IMR-90 (cell line): ENCODE measurements around the gene FUS. TPM values are rescaled to one million over a fixed set of nuclear protein-coding genes. Genes with fewer than 3 reads are reported as not detected.

Experiments used
- ATAC-seq: fragments of 200-7000 bp; cut with Tn5 transposase; 2 replicates; pipeline ENCODE4 v1.9.1; 2020; ENCODE audit warnings: low read depth, mild to moderate bottlenecking, moderate library complexity
- BruUV-seq: library from RNA; stranded (reverse); fragments of 400-500 nt; replicated peaks from 2 replicates; lab custom pipeline; 2021; lab: Mats Ljungman, UMichigan
- CTCF ChIA-PET: fragments of 300-600 bp; formaldehyde crosslinking; extraction: SDS; loops from one replicate; lab custom pipeline; 2021; ENCODE audit warnings: antibody characterized with exemption; lab: Yijun Ruan, JAX
- POLR2A ChIA-PET: fragments of 300-600 bp; sonication (Branson Sonifier 250); formaldehyde crosslinking; loops from one replicate; lab custom pipeline; 2022; ENCODE audit warnings: antibody characterized with exemption; ENCODE audit not compliant: unreplicated experiment; lab: Charles Lee
- DNase-seq: peaks from one replicate; pipeline ENCODE4 v3.0.0; 2013
- H2AFZ ChIP-seq: replicated peaks from 2 replicates; pipeline ENCODE3; 2013; ENCODE audit warnings: low read length, mild to moderate bottlenecking; ENCODE audit not compliant: poor library complexity
- H2AK5ac ChIP-seq: 2 replicates; pipeline ENCODE4 v1.6.1; 2013; ENCODE audit warnings: low read depth, low read length, inconsistent platforms
- H2AK9ac ChIP-seq: replicated peaks from 2 replicates; pipeline ENCODE3; 2013; ENCODE audit warnings: mild to moderate bottlenecking, low read depth, low read length, moderate library complexity; ENCODE audit not compliant: poor library complexity
- H2BK120ac ChIP-seq: 2 replicates; pipeline ENCODE4 v1.6.1; 2013; ENCODE audit warnings: low read depth, low read length, inconsistent platforms
- H2BK15ac ChIP-seq: 3 replicates; pipeline ENCODE4 v1.6.1; 2013; ENCODE audit warnings: low read depth, low read length, inconsistent platforms
- H2BK20ac ChIP-seq: 2 replicates; pipeline ENCODE4 v1.6.1; 2013; ENCODE audit warnings: low read depth, mild to moderate bottlenecking, inconsistent platforms, low read length, moderate library complexity
- H2BK5ac ChIP-seq: 2 replicates; pipeline ENCODE4 v1.6.1; 2013; ENCODE audit warnings: mild to moderate bottlenecking, low read depth, low read length, inconsistent platforms; ENCODE audit not compliant: poor library complexity, severe bottlenecking
- H3K14ac ChIP-seq: replicated peaks from 2 replicates; pipeline ENCODE4 v1.6.1; 2013; ENCODE audit warnings: low read depth, low read length, inconsistent platforms
- H3K18ac ChIP-seq: 2 replicates; pipeline ENCODE4 v1.6.1; 2013; ENCODE audit warnings: low read depth, low read length, control low read depth
- H3K23ac ChIP-seq: 2 replicates; pipeline ENCODE4 v1.6.1; 2013; ENCODE audit warnings: low read depth, low read length, inconsistent platforms
- H3K27ac ChIP-seq: 2 replicates; pipeline ENCODE4 v1.5.1; 2013; ENCODE audit warnings: mild to moderate bottlenecking, control low read depth, low read length; ENCODE audit not compliant: insufficient read depth
- H3K27me3 ChIP-seq: 2 replicates; pipeline ENCODE4 v1.6.1; 2013; ENCODE audit warnings: low read length; ENCODE audit not compliant: control insufficient read depth, insufficient read depth
- H3K36me3 ChIP-seq: 2 replicates; pipeline ENCODE4 v1.6.1; 2013; ENCODE audit warnings: low read length, mixed read lengths; ENCODE audit not compliant: control insufficient read depth, insufficient read depth
- H3K4ac ChIP-seq: 2 replicates; pipeline ENCODE4 v1.6.1; 2013; ENCODE audit warnings: low read depth, low read length, inconsistent platforms
- H3K4me1 ChIP-seq: 2 replicates; pipeline ENCODE4 v1.6.1; 2013; ENCODE audit warnings: low read length, mixed read lengths; ENCODE audit not compliant: control insufficient read depth, insufficient read depth
- H3K4me2 ChIP-seq: 2 replicates; pipeline ENCODE4 v1.6.1; 2013; ENCODE audit warnings: low read depth, mild to moderate bottlenecking, control low read depth, low read length, moderate library complexity
- H3K4me3 ChIP-seq: 2 replicates; pipeline ENCODE4 v1.5.1; 2013; ENCODE audit warnings: low read depth, mild to moderate bottlenecking, control low read depth, low read length, moderate library complexity; ENCODE audit not compliant: insufficient read depth
- H3K56ac ChIP-seq: 2 replicates; pipeline ENCODE4 v1.6.1; 2013; ENCODE audit warnings: low read length, inconsistent platforms; ENCODE audit not compliant: insufficient read depth; ENCODE audit errors: extremely low read depth
- H3K79me1 ChIP-seq, 2 experiments: 2 replicates each; pipeline ENCODE4 v1.6.1; 2013; ENCODE audit warnings: low read length in 2 of 2, inconsistent platforms in 1 of 2, low read depth in 1 of 2
- H3K9ac ChIP-seq: 2 replicates; pipeline ENCODE4 v1.6.1; 2013; ENCODE audit warnings: low read depth, low read length, control low read depth
- H3K9me1 ChIP-seq: 2 replicates; pipeline ENCODE4 v1.6.1; 2013; ENCODE audit warnings: low read length, inconsistent platforms; ENCODE audit not compliant: insufficient read depth
- H3K9me3 ChIP-seq: 2 replicates; pipeline ENCODE4 v1.6.1; 2013; ENCODE audit warnings: low read length; ENCODE audit not compliant: control insufficient read depth, insufficient read depth
- H4K20me1 ChIP-seq: 2 replicates; pipeline ENCODE4 v1.6.1; 2013; ENCODE audit warnings: low read length, inconsistent platforms; ENCODE audit not compliant: insufficient read depth
- H4K5ac ChIP-seq: 2 replicates; pipeline ENCODE4 v1.6.1; 2013; ENCODE audit warnings: mild to moderate bottlenecking, low read depth, low read length, control low read depth
- H4K8ac ChIP-seq, 2 experiments: 2 replicates each; pipeline ENCODE4 v1.6.1; 2013; ENCODE audit warnings: low read depth in 2 of 2, low read length in 2 of 2, control low read depth in 1 of 2, inconsistent platforms in 1 of 2
- H4K91ac ChIP-seq: 2 replicates; pipeline ENCODE4 v1.6.1; 2013; ENCODE audit warnings: low read depth, low read length, inconsistent platforms; ENCODE audit not compliant: insufficient read depth
- BHLHE40 ChIP-seq: fragments of 150-350 bp; IDR thresholded peaks from 2 replicates; pipeline ENCODE4 v1.6.1; 2016; ENCODE audit warnings: mild to moderate bottlenecking, low read depth, low read length
- CEBPB ChIP-seq: IDR thresholded peaks from 2 replicates; pipeline ENCODE4 v1.6.1; 2012; ENCODE audit warnings: low read depth, low read length, improper control_type of control experiment
- ELK1 ChIP-seq: fragments of 150-350 bp; IDR thresholded peaks from 2 replicates; pipeline ENCODE4 v1.6.1; 2016; ENCODE audit warnings: low read depth, mild to moderate bottlenecking, low read length, moderate library complexity, borderline replicate concordance
- FOS ChIP-seq: fragments of 150-350 bp; IDR thresholded peaks from 2 replicates; pipeline ENCODE4 v1.6.1; 2016; ENCODE audit warnings: low read depth, low read length
- MAFK ChIP-seq: IDR thresholded peaks from 2 replicates; pipeline ENCODE4 v1.6.1; 2012; ENCODE audit warnings: low read depth, low read length, improper control_type of control experiment
- MAZ ChIP-seq: IDR thresholded peaks from 2 replicates; pipeline ENCODE4 v1.6.1; 2012; ENCODE audit warnings: low read depth, mild to moderate bottlenecking, low read length, improper control_type of control experiment, moderate library complexity, borderline replicate concordance
- MXI1 ChIP-seq: IDR thresholded peaks from 2 replicates; pipeline ENCODE4 v1.6.1; 2012; ENCODE audit warnings: low read depth, mild to moderate bottlenecking, low read length, moderate library complexity, borderline replicate concordance
- NFE2L2 ChIP-seq: fragments of 150-350 bp; IDR thresholded peaks from 2 replicates; pipeline ENCODE4 v1.6.1; 2016; ENCODE audit warnings: low read depth, mild to moderate bottlenecking, low read length
- POLR2A ChIP-seq: IDR thresholded peaks from 2 replicates; pipeline ENCODE4 v1.6.1; 2012; ENCODE audit warnings: mild to moderate bottlenecking, low read depth, low read length
- RAD21 ChIP-seq: IDR thresholded peaks from 2 replicates; pipeline ENCODE4 v1.6.1; 2012; ENCODE audit warnings: low read length, improper control_type of control experiment
- RFX5 ChIP-seq: IDR thresholded peaks from 2 replicates; pipeline ENCODE4 v1.8.0; 2012; ENCODE audit warnings: low read depth, mild to moderate bottlenecking, low read length, moderate library complexity
- SMC3 ChIP-seq: fragments of 150-350 bp; IDR thresholded peaks from 2 replicates; pipeline ENCODE4 v1.6.1; 2016; ENCODE audit warnings: low read depth, mild to moderate bottlenecking, antibody characterized with exemption, low read length, moderate library complexity
- WGBS, 2 experiments: methylation state at CpG; one replicate each; pipeline versions ENCODE4 v1.1.5 to v1.1.7; 2013; ENCODE audit warnings: missing lambda C conversion rate in 2 of 2; ENCODE audit not compliant: insufficient read length in 1 of 2; ENCODE audit errors: extremely low coverage in 2 of 2; 5-methylcytosine and 5-hydroxymethylcytosine counted together
- dilution Hi-C: fragments of 300-500 bp; cut with HindIII; formaldehyde crosslinking; loops from one replicate; pipeline ENCODE4 v1.14.3; 2018; ENCODE audit warnings: low sequenced_read_pairs; ENCODE audit not compliant: unreplicated experiment
- in situ Hi-C: fragments of 300-500 bp; cut with MboI; formaldehyde crosslinking; loops from 3 replicates; pipeline ENCODE4 v1.14.3; 2019; ENCODE audit warnings: low sequenced_read_pairs, inconsistent platforms, mixed read lengths
- intact Hi-C: fragments of 100-400 bp; cut with micrococcal nuclease; formaldehyde crosslinking; loops from 2 replicates; pipeline ENCODE4 v1.10.0; 2022
- polyA plus RNA-seq, 3 experiments: library from polyadenylated mRNA; depleted of rRNA; stranded (reverse); fragments of >200 nt; gene quantifications; 2 replicates each; pipeline ENCODE4 v1.2.3, GENCODE V29; 2012; ENCODE audit warnings: low replicate concordance in 1 of 3
- total RNA-seq: library from RNA; depleted of rRNA; stranded (reverse); fragments of >200 nt; gene quantifications from 2 replicates; pipeline ENCODE4 v1.2.3, GENCODE V29; 2012
- TF ChIP-seq, protein P1 (sequence below): conservative IDR thresholded peaks from 2 replicates; pipeline ENCODE4 v1.5.1; 2012; ENCODE audit warnings: mild to moderate bottlenecking, low read depth, low read length, improper control_type of control experiment

Gene FUS
- total and polyA plus RNA-seq, 2 of the 4 experiments (the other 2 are of a cell fraction): 42.8 to 340 TPM

DNA sequence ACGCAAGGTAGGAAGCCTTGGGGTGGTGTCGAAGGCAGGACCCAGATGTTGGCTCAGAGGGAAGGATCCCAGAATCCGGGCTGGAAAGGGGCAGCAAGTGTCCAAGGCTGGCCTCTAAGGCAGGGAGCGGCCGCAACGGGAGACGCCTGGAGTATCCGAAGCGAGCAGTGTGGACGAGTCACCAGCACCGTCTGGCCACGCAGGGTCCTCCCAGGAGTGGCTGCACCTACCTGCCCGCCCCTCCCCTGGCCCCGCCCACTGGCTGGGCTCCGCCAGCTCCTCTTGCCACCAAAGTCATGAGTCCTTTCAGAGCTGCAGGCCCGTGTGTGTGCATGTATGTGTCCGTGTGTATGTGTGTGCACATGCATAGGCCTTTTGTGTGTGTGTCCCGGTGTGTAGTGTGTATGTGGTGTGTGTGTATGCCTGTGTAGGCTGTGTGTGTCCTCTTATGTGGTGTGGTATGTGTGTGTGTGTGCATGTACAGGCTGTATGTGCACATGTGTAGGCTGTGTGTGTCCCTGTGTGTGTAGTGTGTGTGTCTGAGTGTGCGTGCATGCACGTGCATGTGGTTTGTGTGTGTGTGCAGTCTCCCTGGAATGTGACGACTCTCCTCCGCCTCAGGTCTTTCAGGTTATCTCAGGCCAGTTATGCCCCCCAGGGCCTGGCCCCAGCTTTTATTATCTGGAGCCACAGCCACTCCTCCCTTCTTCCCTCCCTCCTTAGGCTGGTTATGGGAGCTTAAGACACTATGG, 44.2 kb upstream of the FUS start, which contains the start of gene PRSS8 (continued):
- no peak for TF ChIP-seq BHLHE40
- TF ChIP-seq MXI1: no peak
- TF ChIP-seq ELK1: no peak
- TF ChIP-seq POLR2A: no peak
- no peak for TF ChIP-seq SMC3

- ATAC-seq: no peak
- no peak overlapping the region for H3K4ac ChIP-seq
- H3K79me1 ChIP-seq: peaks cover 0 to 7% of the 10 kb centered on the region in 2 experiments; a peak in 1 of 4 replicates
- H2AFZ ChIP-seq: peak overlapping the region; percentile 6
- POLR2A ChIA-PET: no interaction called here
- H4K20me1 ChIP-seq: no peaks in the 10 kb centered on the region
- H3K9me1 ChIP-seq: peaks cover 11% of the 10 kb centered on the region
- no peak overlapping the region for H3K4me3 ChIP-seq
- no peaks in the 10 kb centered on the region for H3K9me3 ChIP-seq
- no peak for DNase-seq
- H4K8ac ChIP-seq: no peak overlapping the region
- no peak overlapping the region for H3K4me2 ChIP-seq
- H3K27ac ChIP-seq: no peak overlapping the region
- CTCF ChIA-PET: no interaction called here
- WGBS, 2 experiments: no CpG with 5 or more reads among the region's 6 CpGs
- intact Hi-C loops (no loop called here), dilution Hi-C loops (no loop called here), in situ Hi-C loops (no loop called here)
- H3K27me3 ChIP-seq: no peaks in the 10 kb centered on the region; the same call in 1 of the 2 replicates
- no peak overlapping the region for H3K9ac ChIP-seq
- peaks cover 14% of the 10 kb centered on the region for H3K4me1 ChIP-seq
- H3K36me3 ChIP-seq: peaks cover 5% of the 10 kb centered on the region
- H2AK9ac ChIP-seq: no peak overlapping the region
- no peak overlapping the region for H3K14ac ChIP-seq
- H2BK20ac ChIP-seq: no peak overlapping the region
- no TSS peak for BruUV-seq
- H3K23ac ChIP-seq: no peak overlapping the region
- H3K18ac ChIP-seq: no peak overlapping the region
- no peak overlapping the region for H3K56ac ChIP-seq
- no peak overlapping the region for H2AK5ac ChIP-seq
- no peak overlapping the region for H2BK120ac ChIP-seq
- H2BK5ac ChIP-seq: no peak overlapping the region
- no peak overlapping the region for H4K91ac ChIP-seq
- no peak overlapping the region for H4K5ac ChIP-seq
- no peak overlapping the region for H2BK15ac ChIP-seq
- no peak for TF ChIP-seq CEBPB
- TF ChIP-seq MAZ: no peak
- TF ChIP-seq FOS: no peak
- no peak for TF ChIP-seq MAFK
- TF ChIP-seq RAD21: no peak
- TF ChIP-seq NFE2L2: no peak
- no peak for TF ChIP-seq ELK1
- TF ChIP-seq, protein P1, sequence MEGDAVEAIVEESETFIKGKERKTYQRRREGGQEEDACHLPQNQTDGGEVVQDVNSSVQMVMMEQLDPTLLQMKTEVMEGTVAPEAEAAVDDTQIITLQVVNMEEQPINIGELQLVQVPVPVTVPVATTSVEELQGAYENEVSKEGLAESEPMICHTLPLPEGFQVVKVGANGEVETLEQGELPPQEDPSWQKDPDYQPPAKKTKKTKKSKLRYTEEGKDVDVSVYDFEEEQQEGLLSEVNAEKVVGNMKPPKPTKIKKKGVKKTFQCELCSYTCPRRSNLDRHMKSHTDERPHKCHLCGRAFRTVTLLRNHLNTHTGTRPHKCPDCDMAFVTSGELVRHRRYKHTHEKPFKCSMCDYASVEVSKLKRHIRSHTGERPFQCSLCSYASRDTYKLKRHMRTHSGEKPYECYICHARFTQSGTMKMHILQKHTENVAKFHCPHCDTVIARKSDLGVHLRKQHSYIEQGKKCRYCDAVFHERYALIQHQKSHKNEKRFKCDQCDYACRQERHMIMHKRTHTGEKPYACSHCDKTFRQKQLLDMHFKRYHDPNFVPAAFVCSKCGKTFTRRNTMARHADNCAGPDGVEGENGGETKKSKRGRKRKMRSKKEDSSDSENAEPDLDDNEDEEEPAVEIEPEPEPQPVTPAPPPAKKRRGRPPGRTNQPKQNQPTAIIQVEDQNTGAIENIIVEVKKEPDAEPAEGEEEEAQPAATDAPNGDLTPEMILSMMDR: no peak
- no peak for TF ChIP-seq SMC3
- TF ChIP-seq RFX5: no peak
Measured at GRCh38 chr16:31136287-31136662, 43.7 kb upstream of the FUS start.
